Heart right ventricle (tissue), 16 donors: ENCODE measurements around the gene PRKACG. TPM values are rescaled to one million over a fixed set of nuclear protein-coding genes. Genes with fewer than 3 reads are reported as not detected.
A peak's percentile ranks its signal among the peaks of the same experiment; 100 is the strongest.

Experiments
- ATAC-seq, 8 donors: fragments of 200-7000 bp; cut with Tn5 transposase; one replicate each; pipeline ENCODE4 v1.9.1; 2020; ENCODE audit warnings: mild to moderate bottlenecking in 8 of 8, moderate library complexity in 8 of 8, moderate number of reproducible peaks in 1 of 8
- DNase-seq, 2 donors: peaks; one replicate each; pipeline ENCODE4 v3.0.0-alpha.2; 2020
- H3K27ac ChIP-seq, 10 donors: fragments of 200-600 bp; sonication (generic) in 2 of 10; one replicate each; pipeline versions ENCODE4 v1.5.0 to v1.8.0; 2020 to 2022; ENCODE audit warnings: mild to moderate bottlenecking in 3 of 10
- H3K27me3 ChIP-seq, 7 donors: fragments of 200-600 bp; one replicate each; pipeline ENCODE4 v1.8.0; 2021 to 2022; ENCODE audit warnings: mild to moderate bottlenecking in 2 of 7
- H3K36me3 ChIP-seq, 9 donors: fragments of 200-600 bp; sonication (generic) in 1 of 9; one replicate each; pipeline versions ENCODE4 v1.5.0 to v1.8.0; 2020 to 2022; ENCODE audit warnings: mild to moderate bottlenecking in 2 of 9
- H3K4me1 ChIP-seq, 9 donors: fragments of 200-600 bp; sonication (generic) in 1 of 9; one replicate each; pipeline versions ENCODE4 v1.5.0 to v1.8.0; 2020 to 2022; ENCODE audit warnings: mild to moderate bottlenecking in 4 of 9
- H3K4me3 ChIP-seq, 10 donors: fragments of 200-600 bp; sonication (generic) in 2 of 10; one replicate each; pipeline versions ENCODE4 v1.5.0 to v1.8.0; 2020 to 2022; ENCODE audit warnings: mild to moderate bottlenecking in 7 of 10, moderate library complexity in 2 of 10
- H3K9me3 ChIP-seq, 11 donors: fragments of 200-600 bp in 10 of 11; sonication (generic) in 2 of 11; one replicate each; pipeline versions ENCODE4 v1.5.0 to v1.8.0; 2013 to 2022; ENCODE audit warnings: mild to moderate bottlenecking in 2 of 11, control low read depth in 1 of 11, moderate library complexity in 1 of 11
- WGBS, 2 donors: extraction: QIAGEN DNeasy Blood & Tissue Kit; methylation state at CpG; one replicate each; pipeline ENCODE4 v1.1.7; 2013; ENCODE audit warnings: inconsistent platforms in 1 of 2; 5-methylcytosine and 5-hydroxymethylcytosine counted together
- intact Hi-C, 10 donors: fragments of 100-400 bp; cut with DNase I; formaldehyde crosslinking; loops; one replicate each; pipeline versions ENCODE4 v1.11.1 to v1.14.2; 2022
- polyA plus RNA-seq, 2 donors: library from polyadenylated mRNA; stranded (reverse); fragments of 200-250 nt; gene quantifications; one replicate each; pipeline ENCODE4 v1.2.3, GENCODE V29; 2013
- total RNA-seq, 10 donors: library from RNA; stranded (reverse); fragmentation: NEBNext Ultra II Directional in 3 of 10; extraction: Animal tissue kit (Norgen Biotek cat#: 25700) in 3 of 10; gene quantifications; one replicate each; pipeline versions ENCODE4 v1.2.1 to v1.2.4, GENCODE V29; 2021 to 2023
- TF ChIP-seq, protein P1 (sequence below), 9 donors: fragments of 200-600 bp; sonication (generic) in 2 of 9; IDR thresholded peaks; one replicate each; pipeline versions ENCODE4 v1.5.0 to v1.8.0; 2021 to 2022; ENCODE audit warnings: antibody characterized with exemption in 9 of 9, mild to moderate bottlenecking in 5 of 9, moderate library complexity in 1 of 9
- donor health status: Arrhythmogenic right ventricular cardiomyopathy.
- donor health status: ischemic (EF 13 %, LVEDD 7.1; RV severe dilation, severe dysfunction).
- donor health status: healthy with polysubstance abuse.
- donor health status: DM: no; HTN: yes; CAD: no.
- donor health status: DM: no; HTN: no; CAD: no.
- donor health status: ischemic (EF 25% LVEDD 6.9; RV normal size, moderate dysfunction).
- donor health status: ischemic (EF 25% LVEDD 5.7; RV mildly dilated, moderate dysfunction).
- donor health status: healthy.
- donor health status: DM: yes; HTN: yes; CAD: no.
- donor health status: Ischemic cardiomyopathy.
- donor health status: ischemic (EF 35%, LVEDD 5.7; RV mildly dilated, moderate dysfunction).
- donor health status: nonischemic (EF 11% LVEDD 7.7; RV severe dilation, severe dysfunction).
- donor health status: DM: yes; HTN: yes; CAD: no.
- donor health status: PGD.
- donor health status: ischemic (EF 29% LVEDD 5.4; RV normal size, mild dysfunction).
- donor health status: nonischemic (EF 23%, LVEDD 6.1; RV moderate dilation, normal function).

The PRKACG gene
- total and polyA plus RNA-seq, 12 donors = not detected

DNA sequence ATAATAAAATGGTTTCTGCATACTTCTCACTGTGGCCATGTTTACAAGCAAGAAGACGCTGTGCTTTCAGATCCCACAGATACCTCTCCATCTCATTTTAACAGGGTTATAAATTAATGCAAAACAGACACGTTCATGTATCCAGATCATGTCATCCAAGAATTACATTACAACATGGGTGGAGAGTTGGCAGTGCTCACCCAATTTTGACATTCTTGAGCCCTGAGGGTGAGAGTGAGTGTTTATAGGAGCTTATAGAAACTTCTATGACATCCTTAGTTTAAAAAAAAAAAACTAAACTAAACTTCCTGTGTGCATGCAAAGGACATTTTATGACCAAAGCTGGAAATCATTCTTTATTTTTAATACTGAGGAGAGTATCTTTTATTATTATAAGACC is 9.1 kb downstream of the PRKACG start:
- Histone ChIP-seq H3K36me3 (peaks cover 0 to 4% (median 0%) of the 10 kb centered on the region in 9 donors), H3K4me3 (no peak overlapping the region), H3K4me1 (peaks cover 0 to 7% (median 0%) of the 10 kb centered on the region in 9 donors), H3K27ac (no peak overlapping the region), H3K27me3 (no peaks in the 10 kb centered on the region), H3K9me3 (no peaks in the 10 kb centered on the region)
- DNase-seq = no peak
- WGBS, 2 donors = 44 to 55% methylated on average over 2 of the region's 2 CpGs
- intact Hi-C loops = loop anchor here in 6 of 10 donors (2.0 to 10.0 kb wide), 7 partner anchors 20 to 428 kb away; partner anchors contain the start of gene PIP5K1B (in 3 of the 6)
- no peak for ATAC-seq
- TF ChIP-seq, protein P1, sequence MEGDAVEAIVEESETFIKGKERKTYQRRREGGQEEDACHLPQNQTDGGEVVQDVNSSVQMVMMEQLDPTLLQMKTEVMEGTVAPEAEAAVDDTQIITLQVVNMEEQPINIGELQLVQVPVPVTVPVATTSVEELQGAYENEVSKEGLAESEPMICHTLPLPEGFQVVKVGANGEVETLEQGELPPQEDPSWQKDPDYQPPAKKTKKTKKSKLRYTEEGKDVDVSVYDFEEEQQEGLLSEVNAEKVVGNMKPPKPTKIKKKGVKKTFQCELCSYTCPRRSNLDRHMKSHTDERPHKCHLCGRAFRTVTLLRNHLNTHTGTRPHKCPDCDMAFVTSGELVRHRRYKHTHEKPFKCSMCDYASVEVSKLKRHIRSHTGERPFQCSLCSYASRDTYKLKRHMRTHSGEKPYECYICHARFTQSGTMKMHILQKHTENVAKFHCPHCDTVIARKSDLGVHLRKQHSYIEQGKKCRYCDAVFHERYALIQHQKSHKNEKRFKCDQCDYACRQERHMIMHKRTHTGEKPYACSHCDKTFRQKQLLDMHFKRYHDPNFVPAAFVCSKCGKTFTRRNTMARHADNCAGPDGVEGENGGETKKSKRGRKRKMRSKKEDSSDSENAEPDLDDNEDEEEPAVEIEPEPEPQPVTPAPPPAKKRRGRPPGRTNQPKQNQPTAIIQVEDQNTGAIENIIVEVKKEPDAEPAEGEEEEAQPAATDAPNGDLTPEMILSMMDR (IDR thresholded peaks at IDR 0.05) = no peak

DNA sequence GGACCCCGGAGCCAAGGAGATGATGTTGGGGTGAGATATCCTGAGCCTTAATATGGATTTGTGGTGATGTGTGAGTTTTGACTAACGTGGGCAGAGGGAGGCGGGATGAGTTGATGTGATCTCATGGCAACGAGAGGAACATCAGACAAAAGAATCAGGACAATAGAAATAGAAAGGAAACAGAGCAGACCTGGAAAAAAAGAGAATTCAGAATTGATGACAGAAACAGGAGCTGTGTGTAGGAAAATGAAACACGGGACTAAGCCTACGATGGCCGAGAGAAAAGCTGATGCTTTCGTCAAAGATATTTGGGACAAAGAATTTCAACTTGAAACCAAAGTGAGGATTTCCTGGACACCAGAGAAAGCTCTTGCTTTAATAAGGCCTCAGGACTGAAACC is 10.9 kb downstream of the PRKACG start:
- 58 to 72% methylated on average over 8 of the region's 8 CpGs for WGBS, 2 donors
- ATAC-seq = no peak
- intact Hi-C loops = loop anchor here in 4 of 10 donors (5.0 to 10.0 kb wide), 5 partner anchors 148 to 418 kb away; partner anchors contain the start of gene PIP5K1B (in 3 of the 4)
- DNase-seq = no peak
- Histone ChIP-seq H3K27me3 (no peaks in the 10 kb centered on the region), H3K9me3 (no peaks in the 10 kb centered on the region), H3K36me3 (no peaks in the 10 kb centered on the region), H3K4me3 (no peak overlapping the region), H3K4me1 (peaks cover 0 to 22% (median 15%) of the 10 kb centered on the region in 9 donors), H3K27ac (no peak overlapping the region)
- TF ChIP-seq, protein P1 (IDR thresholded peaks at IDR 0.05) = no peak

DNA sequence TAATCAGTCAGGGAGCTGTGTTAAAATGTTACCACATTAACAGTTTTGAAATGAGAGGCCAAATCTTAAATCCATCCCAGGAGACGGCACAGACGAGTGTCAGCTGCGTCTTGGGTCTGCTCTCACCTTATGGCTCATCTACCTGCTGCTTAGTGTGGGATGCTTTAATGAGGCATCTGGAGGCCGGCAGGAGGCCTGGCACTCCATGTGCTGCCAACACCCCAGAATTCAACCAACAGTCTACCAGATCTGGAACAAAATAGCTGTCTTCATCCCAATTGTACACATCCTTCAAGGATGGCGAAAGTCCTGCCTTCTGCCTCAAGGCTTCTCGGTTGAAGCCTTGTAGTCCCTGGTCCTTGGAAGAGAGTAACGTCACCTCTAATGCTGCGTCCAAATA is 12.0 kb downstream of the PRKACG start:
- H3K27me3 ChIP-seq = no peaks in the 10 kb centered on the region
- intact Hi-C loops = loop anchor here in 4 of 10 donors (5.0 to 10.0 kb wide), 5 partner anchors 147 to 417 kb away; partner anchors contain the start of gene PIP5K1B (in 3 of the 4)
- 71 to 73% methylated on average over 8 of the region's 8 CpGs for WGBS, 2 donors
- no peak for ATAC-seq
- no peaks in the 10 kb centered on the region for H3K36me3 ChIP-seq
- DNase-seq = no peak
- no peaks in the 10 kb centered on the region for H3K9me3 ChIP-seq
- TF ChIP-seq, protein P1 (IDR thresholded peaks at IDR 0.05) = no peak
- H3K4me3 ChIP-seq = no peak overlapping the region
- no peak overlapping the region for H3K27ac ChIP-seq
- H3K4me1 ChIP-seq = peaks cover 0 to 29% (median 27%) of the 10 kb centered on the region in 9 donors

DNA sequence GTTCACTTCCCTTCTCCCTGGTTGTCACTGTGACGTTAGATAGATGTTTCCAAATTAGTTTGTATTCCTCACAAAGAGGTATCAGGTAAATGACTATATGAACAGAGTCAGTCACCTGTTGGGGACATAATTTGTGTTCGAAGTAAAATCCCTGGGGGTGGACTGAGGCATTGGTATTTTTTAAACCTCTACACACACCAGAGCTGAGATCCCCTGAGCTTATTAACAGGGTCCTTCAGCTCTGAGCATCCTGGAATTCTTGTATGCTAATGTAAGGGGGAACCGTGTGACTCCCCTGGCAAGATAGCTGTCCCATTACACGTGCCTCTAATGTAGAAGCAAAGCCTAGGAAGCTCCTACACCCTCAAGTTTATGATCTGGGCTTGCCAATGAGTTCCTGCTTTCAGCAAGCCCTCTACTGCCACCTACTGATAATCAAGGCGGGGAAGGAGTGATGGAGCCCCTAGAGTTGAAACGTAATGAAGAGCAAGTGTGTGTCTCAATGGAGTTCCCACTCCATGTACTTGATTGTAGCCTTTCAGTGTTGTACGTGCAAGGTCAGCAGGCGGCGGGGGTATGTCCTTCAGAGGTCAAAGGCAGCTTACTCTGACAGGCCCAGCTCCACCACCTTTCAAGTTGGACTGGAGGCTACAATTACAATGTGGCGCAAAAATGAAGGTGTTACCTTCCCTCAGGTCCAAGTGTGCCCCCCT is 14.4 kb downstream of the PRKACG start:
- Histone ChIP-seq H3K36me3 (no peaks in the 10 kb centered on the region), H3K9me3 (no peaks in the 10 kb centered on the region), H3K27me3 (no peaks in the 10 kb centered on the region), H3K4me3 (no peak overlapping the region), H3K27ac (peak overlapping the region in 9 of 10 donors; percentile 17 to 72 (median 64)), H3K4me1 (peaks cover 0 to 45% (median 27%) of the 10 kb centered on the region in 9 donors)
- 29 to 33% methylated on average over 10 of the region's 10 CpGs for WGBS, 2 donors
- ATAC-seq = peak; percentile 86 to 93 (median 91)
- DNase-seq = peak in 1 of 2 donors; percentile 84
- intact Hi-C loops = loop anchor here (1.0 to 10.0 kb wide), 16 partner anchors 47 to 417 kb away; partner anchors contain the start of gene PIP5K1B (in 8 of the 10)
- TF ChIP-seq, protein P1 (IDR thresholded peaks at IDR 0.05) = peak; percentile 54 to 87 (median 83)
